Stimulated activated CD4-positive, alpha-beta T cell treated with anti-CD3 and anti-CD28 coated beads, Interleukin-1b, Interleukin-23, amount 100 ng/mL, for 48 hours (primary cell): ENCODE results near the gene ARG2.
"Not testable (repeated sequence)": the region's sequence is repeated elsewhere in the genome, so short reads cannot be mapped to it uniquely, and the experiment has no call there.

Source experiments
- DNase-seq: peaks from one replicate; pipeline ENCODE4 v3.0.0-alpha.2; 2020

The ARG2 gene

GRCh38 chr14:67589204-67589770 is 30.4 kb upstream of the ARG2 start:
- no peak for DNase-seq

GRCh38 chr14:67593650-67594049 is 26.1 kb upstream of the ARG2 start:
- DNase-seq, result not testable (repeated sequence)

GRCh38 chr14:67595392-67595791 is 24.3 kb upstream of the ARG2 start:
- DNase-seq, result no peak

- peak; percentile 93 for DNase-seq
Observed at GRCh38 chr14:67599698-67600561, 19.8 kb upstream of the ARG2 start, which contains the start of gene PIGH. TSS of gene PIGH (minus strand) at chr14:67600268. CDS start at chr14:67600203, 65 bp downstream.

- DNase-seq, result not testable (repeated sequence)
Observed at GRCh38 chr14:67600562-67600974, 19.2 kb upstream of the ARG2 start.

GRCh38 chr14:67602076-67602475 is 17.6 kb upstream of the ARG2 start:
- no peak for DNase-seq

GRCh38 chr14:67602995-67603545 is 16.6 kb upstream of the ARG2 start:
- DNase-seq, result no peak

- DNase-seq, result no peak
Observed at GRCh38 chr14:67607646-67608045, 12.1 kb upstream of the ARG2 start.

- no peak for DNase-seq
Observed at GRCh38 chr14:67609642-67610310, 9.9 kb upstream of the ARG2 start.

- peak; percentile 42 for DNase-seq
Observed at GRCh38 chr14:67610491-67610890, 9.2 kb upstream of the ARG2 start.

- no peak for DNase-seq
Observed at GRCh38 chr14:67618617-67619063, 1.1 kb upstream of the ARG2 start.

GRCh38 chr14:67620217-67620785 is 581 bp downstream of the ARG2 start:
- no peak for DNase-seq

- peak; percentile 25 for DNase-seq
Observed at GRCh38 chr14:67622675-67623074, 3.0 kb downstream of the ARG2 start.

GRCh38 chr14:67623114-67623513 is 3.4 kb downstream of the ARG2 start:
- DNase-seq, result no peak

- DNase-seq, result not testable (repeated sequence)
Observed at GRCh38 chr14:67626131-67626530, 6.4 kb downstream of the ARG2 start.

GRCh38 chr14:67627519-67627918 is 7.8 kb downstream of the ARG2 start:
- DNase-seq, result no peak

GRCh38 chr14:67630186-67630585 is 10.5 kb downstream of the ARG2 start:
- no peak for DNase-seq

GRCh38 chr14:67630938-67631337 is 11.2 kb downstream of the ARG2 start:
- no peak for DNase-seq

GRCh38 chr14:67633451-67634147 is 13.9 kb downstream of the ARG2 start:
- no peak for DNase-seq

GRCh38 chr14:67636361-67636919 is 16.7 kb downstream of the ARG2 start:
- DNase-seq, result no peak

- DNase-seq, result no peak
Observed at GRCh38 chr14:67638642-67639041, 18.9 kb downstream of the ARG2 start.

GRCh38 chr14:67641480-67641879 is 21.8 kb downstream of the ARG2 start:
- DNase-seq, result no peak
